WERI-Rb-1 (cell line): ENCODE data around the gene MAP7D1.

Experiments
- DNase-seq: peaks from one replicate; pipeline ENCODE4 v3.0.0-alpha.2; 2020
- H3K27ac ChIP-seq: fragments of 250-450 bp; sonication (Bioruptor Pico); 2 replicates; pipeline ENCODE4 v1.5.1; 2020; ENCODE audit warnings: mild to moderate bottlenecking, moderate library complexity
- H3K27me3 ChIP-seq: fragments of 250-450 bp; sonication (Bioruptor Pico); 2 replicates; pipeline ENCODE4 v1.5.1; 2021; ENCODE audit warnings: mild to moderate bottlenecking, low read depth, moderate library complexity; ENCODE audit not compliant: insufficient read depth, severe bottlenecking
- H3K36me3 ChIP-seq: fragments of 250-450 bp; sonication (Bioruptor Pico); 2 replicates; pipeline ENCODE4 v1.5.1; 2020; ENCODE audit warnings: mild to moderate bottlenecking, moderate library complexity
- H3K4me3 ChIP-seq: 2 replicates; pipeline ENCODE4 v1.5.1; 2011; ENCODE audit warnings: low read depth, mild to moderate bottlenecking, control low read depth, low read length
- H3K9me3 ChIP-seq: fragments of 250-450 bp; sonication (Bioruptor Pico); 2 replicates; pipeline ENCODE4 v1.5.1; 2021; ENCODE audit warnings: mild to moderate bottlenecking, moderate library complexity; ENCODE audit not compliant: severe bottlenecking
- CTCF ChIP-seq: IDR thresholded peaks from 2 replicates; pipeline ENCODE4 v1.5.1; 2011; ENCODE audit warnings: low read depth, mild to moderate bottlenecking, control low read depth, inconsistent platforms, low read length

The MAP7D1 gene

GRCh38 chr1:36203554-36204346 lies 47.8 kb downstream of the MAP7D1 start:
- no peaks in the 10 kb centered on the region for H3K27me3 ChIP-seq
- no peaks in the 10 kb centered on the region for H3K9me3 ChIP-seq
- H3K36me3 ChIP-seq = no peaks in the 10 kb centered on the region
- no peak overlapping the region for H3K27ac ChIP-seq
- H3K4me3 ChIP-seq = no peak overlapping the region
- no peak for DNase-seq
- no peak for TF ChIP-seq CTCF

- Histone ChIP-seq H3K27me3 (no peaks in the 10 kb centered on the region), H3K4me3 (no peak overlapping the region), H3K36me3 (no peaks in the 10 kb centered on the region), H3K9me3 (no peaks in the 10 kb centered on the region), H3K27ac (no peak overlapping the region)
- no peak for TF ChIP-seq CTCF
- DNase-seq = no peak
Observed at GRCh38 chr1:36204347-36204909, 48.5 kb downstream of the MAP7D1 start.

- H3K36me3 ChIP-seq = no peaks in the 10 kb centered on the region
- no peaks in the 10 kb centered on the region for H3K9me3 ChIP-seq
- no peak overlapping the region for H3K4me3 ChIP-seq
- no peaks in the 10 kb centered on the region for H3K27me3 ChIP-seq
- TF ChIP-seq CTCF = no peak
- H3K27ac ChIP-seq = no peak overlapping the region
- no peak for DNase-seq
Observed at GRCh38 chr1:36206323-36206858, 50.4 kb downstream of the MAP7D1 start.

- no peak for DNase-seq
- H3K27ac ChIP-seq = no peak overlapping the region
- no peaks in the 10 kb centered on the region for H3K9me3 ChIP-seq
- H3K36me3 ChIP-seq = no peaks in the 10 kb centered on the region
- H3K4me3 ChIP-seq = no peak overlapping the region
- H3K27me3 ChIP-seq = no peaks in the 10 kb centered on the region
- no peak for TF ChIP-seq CTCF
Observed at GRCh38 chr1:36207339-36207738, 51.4 kb downstream of the MAP7D1 start.

- DNase-seq = no peak
- Histone ChIP-seq H3K36me3 (no peaks in the 10 kb centered on the region), H3K9me3 (no peaks in the 10 kb centered on the region), H3K27me3 (no peaks in the 10 kb centered on the region), H3K27ac (no peak overlapping the region), H3K4me3 (no peak overlapping the region)
- no peak for TF ChIP-seq CTCF
Observed at GRCh38 chr1:36208978-36209703, 53.2 kb downstream of the MAP7D1 start.
